ENCODE data around the gene FBXO17. TPM values are rescaled to one million over a fixed set of nuclear protein-coding genes. Genes with fewer than 3 reads are reported as not detected.
"Not testable (repeated sequence)": the region's sequence is repeated elsewhere in the genome, so short reads cannot be mapped to it uniquely, and the experiment has no call there.

Gene FBXO17
- total RNA-seq, 1 experiment from 2014 or later = 16.8 TPM

DNA sequence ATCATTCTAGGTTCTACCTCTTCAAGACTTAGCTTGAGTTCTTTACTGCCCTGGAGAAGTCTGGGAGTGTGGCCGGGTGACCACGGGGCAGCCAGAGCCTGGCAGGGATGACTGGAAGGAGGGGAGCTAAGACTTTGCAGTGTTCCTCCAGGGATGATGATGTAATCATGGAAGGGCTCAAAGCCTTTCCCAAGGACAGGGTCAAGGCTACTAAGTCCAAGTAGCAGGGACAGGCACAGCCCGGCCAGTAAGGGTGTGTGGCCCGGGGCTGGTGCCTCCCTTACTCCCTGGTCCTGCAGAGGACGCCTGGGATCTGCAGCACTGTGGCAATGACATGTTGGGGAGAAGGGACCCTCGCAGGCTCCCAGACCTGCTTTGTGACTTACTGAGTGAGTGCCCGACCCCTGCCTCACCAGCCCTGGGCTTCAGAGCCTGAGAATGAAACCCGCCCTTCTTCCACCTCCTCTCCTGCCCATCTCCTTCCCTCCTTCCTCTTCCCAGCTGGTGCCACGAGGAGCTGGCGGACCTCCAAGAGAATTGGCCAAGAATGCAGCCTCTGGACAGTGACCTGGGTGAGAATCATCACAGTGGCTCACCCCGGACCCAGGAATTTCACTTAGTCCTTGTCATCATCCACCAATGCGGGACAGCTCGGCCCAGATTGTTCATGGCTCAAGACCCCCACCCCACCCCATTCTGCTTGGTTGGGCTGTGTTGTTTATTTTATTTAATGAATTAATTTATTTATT is 15.6 kb upstream of the FBXO17 start (continued):
- no peak for TF ChIP-seq MXD4 (CRISPR knock-in tag; IDR thresholded peaks at IDR 0.05; ENCODE audit: borderline replicate concordance)
- TF ChIP-seq, protein P1, sequence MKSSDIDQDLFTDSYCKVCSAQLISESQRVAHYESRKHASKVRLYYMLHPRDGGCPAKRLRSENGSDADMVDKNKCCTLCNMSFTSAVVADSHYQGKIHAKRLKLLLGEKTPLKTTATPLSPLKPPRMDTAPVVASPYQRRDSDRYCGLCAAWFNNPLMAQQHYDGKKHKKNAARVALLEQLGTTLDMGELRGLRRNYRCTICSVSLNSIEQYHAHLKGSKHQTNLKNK (CRISPR knock-in tag; IDR thresholded peaks at IDR 0.05) = no peak
- TF ChIP-seq, protein P2, sequence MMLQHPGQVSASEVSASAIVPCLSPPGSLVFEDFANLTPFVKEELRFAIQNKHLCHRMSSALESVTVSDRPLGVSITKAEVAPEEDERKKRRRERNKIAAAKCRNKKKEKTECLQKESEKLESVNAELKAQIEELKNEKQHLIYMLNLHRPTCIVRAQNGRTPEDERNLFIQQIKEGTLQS (CRISPR knock-in tag; conservative IDR thresholded peaks at IDR 0.05) = no peak

DNA sequence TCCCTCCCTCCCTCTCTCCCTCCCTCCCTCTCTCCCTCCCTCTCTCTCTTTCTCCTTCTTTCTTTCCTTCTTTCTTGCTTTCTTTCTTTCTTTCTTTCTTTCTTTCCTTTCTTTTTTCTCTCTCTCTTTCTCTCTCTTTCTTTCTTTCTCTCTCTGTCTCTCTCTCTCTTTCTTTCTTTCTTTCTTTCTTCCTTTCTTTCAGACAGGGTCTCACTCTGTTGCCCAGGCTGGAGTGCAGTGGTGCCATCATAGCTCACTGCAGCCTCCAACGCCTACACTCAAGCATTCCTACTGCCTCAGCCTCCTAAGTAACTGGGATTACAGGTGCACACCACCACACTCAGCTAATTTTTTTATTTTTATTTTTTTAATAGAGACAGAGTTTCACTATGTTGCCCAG is 14.1 kb upstream of the FBXO17 start:
- H3K4me1 Mint-ChIP-seq; ATAC-seq; H3K36me3 Mint-ChIP-seq; H3K27me3 Mint-ChIP-seq (ENCODE audit: low read depth); DNase-seq (ENCODE audit: low spot score); H3K9me3 Mint-ChIP-seq; H3K27ac Mint-ChIP-seq; POLR2A ChIA-PET: not testable (repeated sequence)
- CTCF ChIA-PET = interaction anchor here (0.7 to 5.6 kb wide), 7 partner anchors 12 to 198 kb away, joined by 3 to 55 read pairs (median 4); partner anchors contain the start of gene FBXO17
- 0 out of 2 replicates have a peak overlapping the region, but pooled peaks have one; percentile 20 for H3K4me3 Mint-ChIP-seq

DNA sequence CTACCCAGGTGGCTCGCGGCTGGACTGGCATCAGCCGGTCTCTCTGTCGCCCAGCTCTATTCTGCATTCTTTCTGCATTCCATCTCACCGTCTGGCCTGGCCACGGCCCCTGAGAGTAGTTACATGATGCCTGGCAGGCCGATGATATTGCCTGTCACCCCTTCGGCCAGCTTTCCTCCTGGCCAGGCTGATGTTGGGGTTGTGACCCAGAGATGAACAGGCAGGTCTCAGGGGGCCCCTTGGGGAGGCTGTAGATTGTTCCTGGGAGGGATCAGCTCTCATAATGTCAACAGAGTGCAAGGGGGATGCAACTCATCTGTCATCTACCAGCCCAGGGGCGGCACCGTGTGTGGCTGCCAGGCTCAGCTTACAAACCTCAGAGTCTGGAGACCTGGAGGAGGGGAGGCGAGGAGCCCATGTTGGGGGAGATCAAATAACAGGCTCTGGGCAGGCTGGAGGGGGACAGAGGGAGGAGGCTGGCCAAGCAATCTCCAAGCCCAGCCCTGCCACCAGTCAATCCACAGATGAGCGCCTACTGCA is 13.6 kb upstream of the FBXO17 start:
- DNase-seq (ENCODE audit: low spot score) (peak; percentile 68), ATAC-seq (peak; percentile 98)
- H3K27ac Mint-ChIP-seq = peak overlapping the region; percentile 69
- TF ChIP-seq SP1 (CRISPR knock-in tag; conservative IDR thresholded peaks at IDR 0.05) (no peak), TEAD4 (CRISPR knock-in tag; IDR thresholded peaks at IDR 0.05) (no peak)
- TF ChIP-seq, protein P3, sequence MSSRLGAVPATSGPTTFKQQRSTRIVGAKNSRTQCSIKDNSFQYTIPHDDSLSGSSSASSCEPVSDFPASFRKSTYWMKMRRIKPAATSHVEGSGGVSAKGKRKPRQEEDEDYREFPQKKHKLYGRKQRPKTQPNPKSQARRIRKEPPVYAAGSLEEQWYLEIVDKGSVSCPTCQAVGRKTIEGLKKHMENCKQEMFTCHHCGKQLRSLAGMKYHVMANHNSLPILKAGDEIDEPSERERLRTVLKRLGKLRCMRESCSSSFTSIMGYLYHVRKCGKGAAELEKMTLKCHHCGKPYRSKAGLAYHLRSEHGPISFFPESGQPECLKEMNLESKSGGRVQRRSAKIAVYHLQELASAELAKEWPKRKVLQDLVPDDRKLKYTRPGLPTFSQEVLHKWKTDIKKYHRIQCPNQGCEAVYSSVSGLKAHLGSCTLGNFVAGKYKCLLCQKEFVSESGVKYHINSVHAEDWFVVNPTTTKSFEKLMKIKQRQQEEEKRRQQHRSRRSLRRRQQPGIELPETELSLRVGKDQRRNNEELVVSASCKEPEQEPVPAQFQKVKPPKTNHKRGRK (CRISPR knock-in tag; IDR thresholded peaks at IDR 0.05; ENCODE audit: borderline replicate concordance) = peak; percentile 52; the same call in 1 of the 2 replicates
- peaks cover 8% of the 10 kb centered on the region for H3K4me1 Mint-ChIP-seq
- H3K4me3 Mint-ChIP-seq = no peak overlapping the region; the same call in 1 of the 2 replicates
- H3K9me3 Mint-ChIP-seq = no peaks in the 10 kb centered on the region
- peaks cover 8% of the 10 kb centered on the region for H3K27me3 Mint-ChIP-seq (ENCODE audit: low read depth)
- CTCF ChIA-PET = interaction anchor here (0.7 to 5.6 kb wide), 9 partner anchors 8 to 198 kb away, joined by 3 to 55 read pairs (median 4); partner anchors contain the start of genes FBXO17, MRPS12 and SARS2
- POLR2A ChIA-PET = interaction anchor here (0.6 to 1.5 kb wide), 3 partner anchors 13 to 73 kb away, joined by 3 to 7 read pairs (median 4); partner anchors contain the start of gene FBXO27
- H3K36me3 Mint-ChIP-seq = no peaks in the 10 kb centered on the region

DNA sequence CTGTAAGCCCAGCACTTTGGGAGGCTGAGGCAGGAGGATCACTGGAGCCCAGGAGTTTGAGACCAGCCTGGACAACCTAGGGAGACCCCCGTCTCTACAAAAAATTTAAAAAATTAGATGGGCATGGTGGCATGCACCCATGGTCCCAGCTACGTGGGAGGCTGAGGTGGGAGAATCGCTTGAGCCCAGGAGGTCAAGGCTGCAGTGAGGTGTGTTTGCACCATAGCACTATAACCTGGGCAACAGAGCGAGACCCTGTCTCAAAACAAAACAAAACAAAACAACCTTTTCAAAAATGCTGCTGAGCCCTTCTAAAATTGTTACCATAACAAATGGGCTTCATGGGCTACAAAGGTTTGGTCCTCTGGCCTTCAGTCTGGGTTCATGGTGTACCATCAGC is 13.1 kb upstream of the FBXO17 start:
- not testable (repeated sequence) for H3K36me3 Mint-ChIP-seq; ATAC-seq; H3K9me3 Mint-ChIP-seq; H3K4me3 Mint-ChIP-seq; DNase-seq (ENCODE audit: low spot score); H3K27me3 Mint-ChIP-seq (ENCODE audit: low read depth); H3K4me1 Mint-ChIP-seq
- CTCF ChIA-PET = interaction anchor here (0.7 to 5.6 kb wide), 9 partner anchors 8 to 199 kb away, joined by 3 to 55 read pairs (median 4); partner anchors contain the start of genes FBXO17, MRPS12 and SARS2
- H3K27ac Mint-ChIP-seq = peak overlapping the region; percentile 69; the same call in 1 of the 2 replicates
- POLR2A ChIA-PET = interaction anchor here (0.6 to 1.5 kb wide), 3 partner anchors 12 to 73 kb away, joined by 3 to 7 read pairs (median 4); partner anchors contain the start of gene FBXO27
- TF ChIP-seq ZNF121 (CRISPR knock-in tag; IDR thresholded peaks at IDR 0.05) = 0 out of 2 replicates have a peak, but pooled peaks have one; percentile 26

DNA sequence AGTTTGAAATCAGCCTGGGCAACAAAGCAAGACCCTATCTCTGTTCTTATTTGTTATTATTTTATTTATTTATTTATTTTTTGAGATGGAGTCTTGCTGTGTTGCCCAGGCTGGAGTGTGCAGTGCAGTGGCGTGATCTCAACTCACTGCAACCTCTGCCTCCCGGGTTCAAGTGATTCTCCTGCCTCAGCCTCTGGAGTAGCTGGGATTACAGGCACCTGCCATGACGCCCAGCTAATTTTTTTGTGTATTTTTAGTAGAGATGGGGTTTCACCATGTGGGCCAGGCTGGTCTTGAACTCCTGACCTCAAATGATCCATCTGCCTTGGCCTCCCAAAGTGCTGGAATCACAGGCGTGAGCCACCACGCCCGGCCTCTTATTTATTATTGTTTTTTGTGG is 12.2 kb upstream of the FBXO17 start:
- not testable (repeated sequence) for H3K27me3 Mint-ChIP-seq (ENCODE audit: low read depth); H3K4me3 Mint-ChIP-seq; H3K9me3 Mint-ChIP-seq; H3K27ac Mint-ChIP-seq; ATAC-seq; H3K4me1 Mint-ChIP-seq; H3K36me3 Mint-ChIP-seq; DNase-seq (ENCODE audit: low spot score)
- CTCF ChIA-PET = interaction anchor here (5.6 kb wide), 1 partner anchor 12 kb away, joined by 55 read pairs; the partner anchor contains the start of gene FBXO17
- POLR2A ChIA-PET = interaction anchor here (1.5 kb wide), 1 partner anchor 11 kb away, joined by 4 read pairs; no protein-coding TSS in a partner anchor

DNA sequence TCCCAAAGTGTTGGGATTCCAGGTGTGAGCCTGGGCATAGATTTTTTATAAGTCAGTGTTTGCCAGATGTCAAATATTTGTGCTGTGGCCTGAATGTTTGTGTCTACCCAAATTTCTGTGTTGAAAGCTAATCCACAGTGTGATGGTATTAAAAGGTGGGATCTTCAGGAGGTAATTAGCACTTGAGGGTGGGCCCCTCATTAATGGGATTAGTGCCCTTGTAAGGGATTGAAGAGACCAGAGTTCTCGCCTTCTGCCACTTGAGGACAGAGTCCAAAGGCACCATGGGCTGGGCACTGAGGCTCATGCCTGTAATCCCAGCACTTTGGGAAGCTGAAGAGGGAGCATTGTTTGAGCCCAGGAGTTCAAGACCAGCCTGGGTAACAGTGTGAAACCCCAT is 9.7 kb upstream of the FBXO17 start:
- no peak for ATAC-seq
- TF ChIP-seq ZNF219 (CRISPR knock-in tag; IDR thresholded peaks at IDR 0.05; ENCODE audit: borderline replicate concordance) (no peak), ZNF263 (CRISPR knock-in tag; IDR thresholded peaks at IDR 0.05; ENCODE audit: low read depth) (no peak), TCF7 (CRISPR knock-in tag; IDR thresholded peaks at IDR 0.05; ENCODE audit: low read depth) (no peak)
- TF ChIP-seq, protein P4, sequence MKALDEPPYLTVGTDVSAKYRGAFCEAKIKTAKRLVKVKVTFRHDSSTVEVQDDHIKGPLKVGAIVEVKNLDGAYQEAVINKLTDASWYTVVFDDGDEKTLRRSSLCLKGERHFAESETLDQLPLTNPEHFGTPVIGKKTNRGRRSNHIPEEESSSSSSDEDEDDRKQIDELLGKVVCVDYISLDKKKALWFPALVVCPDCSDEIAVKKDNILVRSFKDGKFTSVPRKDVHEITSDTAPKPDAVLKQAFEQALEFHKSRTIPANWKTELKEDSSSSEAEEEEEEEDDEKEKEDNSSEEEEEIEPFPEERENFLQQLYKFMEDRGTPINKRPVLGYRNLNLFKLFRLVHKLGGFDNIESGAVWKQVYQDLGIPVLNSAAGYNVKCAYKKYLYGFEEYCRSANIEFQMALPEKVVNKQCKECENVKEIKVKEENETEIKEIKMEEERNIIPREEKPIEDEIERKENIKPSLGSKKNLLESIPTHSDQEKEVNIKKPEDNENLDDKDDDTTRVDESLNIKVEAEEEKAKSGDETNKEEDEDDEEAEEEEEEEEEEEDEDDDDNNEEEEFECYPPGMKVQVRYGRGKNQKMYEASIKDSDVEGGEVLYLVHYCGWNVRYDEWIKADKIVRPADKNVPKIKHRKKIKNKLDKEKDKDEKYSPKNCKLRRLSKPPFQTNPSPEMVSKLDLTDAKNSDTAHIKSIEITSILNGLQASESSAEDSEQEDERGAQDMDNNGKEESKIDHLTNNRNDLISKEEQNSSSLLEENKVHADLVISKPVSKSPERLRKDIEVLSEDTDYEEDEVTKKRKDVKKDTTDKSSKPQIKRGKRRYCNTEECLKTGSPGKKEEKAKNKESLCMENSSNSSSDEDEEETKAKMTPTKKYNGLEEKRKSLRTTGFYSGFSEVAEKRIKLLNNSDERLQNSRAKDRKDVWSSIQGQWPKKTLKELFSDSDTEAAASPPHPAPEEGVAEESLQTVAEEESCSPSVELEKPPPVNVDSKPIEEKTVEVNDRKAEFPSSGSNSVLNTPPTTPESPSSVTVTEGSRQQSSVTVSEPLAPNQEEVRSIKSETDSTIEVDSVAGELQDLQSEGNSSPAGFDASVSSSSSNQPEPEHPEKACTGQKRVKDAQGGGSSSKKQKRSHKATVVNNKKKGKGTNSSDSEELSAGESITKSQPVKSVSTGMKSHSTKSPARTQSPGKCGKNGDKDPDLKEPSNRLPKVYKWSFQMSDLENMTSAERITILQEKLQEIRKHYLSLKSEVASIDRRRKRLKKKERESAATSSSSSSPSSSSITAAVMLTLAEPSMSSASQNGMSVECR (CRISPR knock-in tag; IDR thresholded peaks at IDR 0.05; ENCODE audit: borderline replicate concordance) = no peak
- Mint-ChIP-seq H3K27me3 (ENCODE audit: low read depth) (peaks cover 9% of the 10 kb centered on the region), H3K4me1 (peaks cover 8% of the 10 kb centered on the region), H3K27ac (no peak overlapping the region), H3K9me3 (peaks cover 5% of the 10 kb centered on the region), H3K4me3 (no peak overlapping the region), H3K36me3 (peaks cover 5% of the 10 kb centered on the region)
- ChIA-PET CTCF (interaction anchor here (2.2 kb wide), 1 partner anchor 9 kb away, joined by 17 read pairs; the partner anchor contains the start of gene FBXO17), POLR2A (interaction anchor here (0.7 kb wide), 1 partner anchor 1649 kb away, joined by 3 read pairs; no protein-coding TSS in a partner anchor)
- no peak for DNase-seq (ENCODE audit: low spot score)

All from WTC11 (cell line).